Gastroesophageal sphincter (tissue), 3 donors: Measurements from ENCODE around the gene PACRG.

Experiments used
- EP300 ChIP-seq: sonication (generic); formaldehyde crosslinking; IDR thresholded peaks from one replicate; pipeline ENCODE4 v1.6.1; 2017; ENCODE audit warnings: antibody characterized with exemption, mild to moderate bottlenecking
- POLR2A ChIP-seq, 2 donors: fragments of 450-650 bp; IDR thresholded peaks; one replicate each; pipeline ENCODE4 v1.6.1; 2017; ENCODE audit warnings: antibody characterized with exemption in 2 of 2, mild to moderate bottlenecking in 2 of 2, moderate library complexity in 1 of 2
- POLR2AphosphoS5 ChIP-seq: sonication (generic); formaldehyde crosslinking; IDR thresholded peaks from one replicate; pipeline ENCODE4 v1.6.1; 2017; ENCODE audit warnings: antibody characterized with exemption
- TF ChIP-seq, protein P1 (sequence below), 4 experiments: fragments of 200-600 bp in 2 of 4; fragments of 450-650 bp in 2 of 4; sonication (generic) in 1 of 4; IDR thresholded peaks; one replicate each; pipeline ENCODE4 v1.5.1; 2017 to 2019; ENCODE audit warnings: antibody characterized with exemption in 4 of 4, mild to moderate bottlenecking in 2 of 4, moderate library complexity in 2 of 4

DNA sequence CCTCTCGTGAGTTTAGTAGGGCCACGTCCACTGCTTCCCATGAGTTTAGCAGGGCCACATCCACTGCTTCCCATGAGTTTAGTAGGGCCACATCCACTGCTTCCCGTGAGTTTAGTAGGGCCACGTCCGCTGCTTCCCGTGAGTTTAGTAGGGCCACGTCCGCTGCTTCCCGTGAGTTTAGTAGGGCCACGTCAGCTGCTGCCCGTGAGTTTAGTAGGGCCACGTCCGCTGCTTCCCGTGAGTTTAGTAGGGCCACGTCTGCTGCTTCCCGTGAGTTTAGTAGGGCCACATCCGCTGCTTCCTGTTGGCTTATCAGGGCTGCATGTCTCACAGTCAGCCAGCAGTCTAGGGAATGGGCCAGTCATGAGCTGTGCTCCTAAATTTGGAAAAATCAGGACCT, 573.1 kb downstream of the PACRG start:
- TF ChIP-seq POLR2AphosphoS5 (no peak), POLR2A (IDR thresholded peaks at IDR 0.05) (no peak), EP300 (no peak)
- TF ChIP-seq, protein P1, sequence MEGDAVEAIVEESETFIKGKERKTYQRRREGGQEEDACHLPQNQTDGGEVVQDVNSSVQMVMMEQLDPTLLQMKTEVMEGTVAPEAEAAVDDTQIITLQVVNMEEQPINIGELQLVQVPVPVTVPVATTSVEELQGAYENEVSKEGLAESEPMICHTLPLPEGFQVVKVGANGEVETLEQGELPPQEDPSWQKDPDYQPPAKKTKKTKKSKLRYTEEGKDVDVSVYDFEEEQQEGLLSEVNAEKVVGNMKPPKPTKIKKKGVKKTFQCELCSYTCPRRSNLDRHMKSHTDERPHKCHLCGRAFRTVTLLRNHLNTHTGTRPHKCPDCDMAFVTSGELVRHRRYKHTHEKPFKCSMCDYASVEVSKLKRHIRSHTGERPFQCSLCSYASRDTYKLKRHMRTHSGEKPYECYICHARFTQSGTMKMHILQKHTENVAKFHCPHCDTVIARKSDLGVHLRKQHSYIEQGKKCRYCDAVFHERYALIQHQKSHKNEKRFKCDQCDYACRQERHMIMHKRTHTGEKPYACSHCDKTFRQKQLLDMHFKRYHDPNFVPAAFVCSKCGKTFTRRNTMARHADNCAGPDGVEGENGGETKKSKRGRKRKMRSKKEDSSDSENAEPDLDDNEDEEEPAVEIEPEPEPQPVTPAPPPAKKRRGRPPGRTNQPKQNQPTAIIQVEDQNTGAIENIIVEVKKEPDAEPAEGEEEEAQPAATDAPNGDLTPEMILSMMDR (IDR thresholded peaks at IDR 0.05) = no peak
